ENCODE data around the gene TSPAN10. TPM values are rescaled to one million over a fixed set of nuclear protein-coding genes. Genes with fewer than 3 reads are reported as not detected.

Gene TSPAN10
- total RNA-seq, 1 donor from 2014 or later = 0.30 TPM

DNA sequence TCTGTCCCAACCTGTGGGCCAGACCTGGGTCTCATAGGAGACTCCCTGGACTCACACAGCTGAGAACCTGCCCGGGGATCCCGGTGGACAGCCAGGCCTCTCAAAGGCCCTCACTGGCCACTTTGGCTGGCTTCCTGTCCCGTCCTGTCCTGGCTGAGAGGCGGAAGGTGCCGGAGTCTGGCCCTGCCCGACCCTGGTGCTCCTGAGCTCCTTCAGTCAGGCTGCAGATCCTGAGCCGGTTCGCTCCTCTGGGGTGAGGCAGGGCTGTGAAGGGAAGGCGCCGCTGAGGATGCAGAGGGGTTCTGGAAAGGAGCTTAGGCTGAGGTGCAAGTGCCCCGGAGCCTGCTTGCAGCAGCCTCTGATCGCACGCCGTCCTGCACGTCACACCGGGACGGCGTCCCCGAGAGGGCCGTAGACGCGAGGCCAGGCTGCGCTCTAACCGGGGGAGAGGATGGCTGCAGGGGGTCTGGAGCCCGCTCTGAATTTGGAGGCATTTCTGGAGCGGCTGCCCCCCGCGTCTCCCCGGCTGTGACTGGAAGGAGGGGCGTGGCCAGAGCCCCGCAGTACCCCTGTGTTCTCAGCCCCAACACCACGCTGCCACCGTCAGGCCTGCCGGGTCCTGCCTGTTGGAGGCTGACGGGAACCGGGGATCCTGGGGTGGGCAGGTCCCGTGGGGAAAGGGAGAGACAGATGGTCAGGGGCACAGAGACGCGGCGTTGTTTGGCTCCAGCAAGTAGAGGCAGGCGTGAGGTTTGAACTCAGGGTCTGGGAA lies 51.0 kb downstream of the TSPAN10 start:
- peaks cover 17% of the 10 kb centered on the region for H3K4me1 Mint-ChIP-seq (ENCODE audit: low read depth)
- no peak for DNase-seq (ENCODE audit: low spot score)
- no peak overlapping the region for H3K4me3 Mint-ChIP-seq (ENCODE audit: low read depth)
- no peaks in the 10 kb centered on the region for H3K9me3 Mint-ChIP-seq
- H3K36me3 Mint-ChIP-seq (ENCODE audit: low read depth) = peaks cover 70% of the 10 kb centered on the region
- H3K27ac Mint-ChIP-seq = no peak overlapping the region
- no peaks in the 10 kb centered on the region for H3K27me3 Mint-ChIP-seq (ENCODE audit: low read depth)
- intact Hi-C loops (cut with micrococcal nuclease) = no loop called here

DNA sequence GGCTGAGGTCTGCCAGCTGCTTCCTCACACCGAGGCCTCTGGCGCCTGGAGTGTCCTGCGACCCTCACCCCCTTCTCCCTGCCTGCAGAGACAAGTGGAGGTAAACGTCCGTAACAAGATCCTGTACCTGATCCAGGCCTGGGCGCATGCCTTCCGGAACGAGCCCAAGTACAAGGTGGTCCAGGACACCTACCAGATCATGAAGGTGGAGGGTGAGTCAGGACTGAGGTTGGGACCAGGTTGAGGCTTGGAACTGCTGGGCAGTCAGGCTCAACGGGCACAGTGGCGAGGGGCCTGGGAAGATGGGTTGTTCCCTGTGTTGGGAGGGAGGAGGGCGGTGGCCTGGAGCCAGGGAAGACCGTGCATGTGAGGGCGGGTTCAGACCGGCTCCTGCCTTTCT lies 51.6 kb downstream of the TSPAN10 start:
- H3K27me3 Mint-ChIP-seq (ENCODE audit: low read depth) = no peaks in the 10 kb centered on the region
- no peak overlapping the region for H3K4me3 Mint-ChIP-seq (ENCODE audit: low read depth)

DNA sequence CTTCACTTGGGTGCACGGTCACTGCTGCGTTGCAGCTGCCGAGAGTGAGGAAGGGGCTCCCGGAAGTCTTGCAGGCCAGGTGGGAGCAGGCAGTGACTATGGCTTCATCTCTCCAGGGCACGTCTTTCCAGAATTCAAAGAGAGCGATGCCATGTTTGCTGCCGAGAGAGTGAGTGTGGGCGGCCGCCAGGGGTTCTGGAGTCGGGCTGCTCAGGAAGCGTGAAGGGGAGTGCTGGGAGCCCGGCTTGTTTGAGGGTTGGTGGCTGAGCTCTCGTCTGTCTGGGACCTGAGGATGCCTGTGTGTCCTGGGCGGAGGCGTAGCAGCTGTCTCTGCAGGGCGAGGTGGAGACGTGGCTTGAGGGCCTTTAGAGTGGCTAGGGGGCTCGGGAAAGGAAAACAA lies 53.1 kb downstream of the TSPAN10 start:
- Mint-ChIP-seq H3K36me3 (ENCODE audit: low read depth) (peaks cover 67% of the 10 kb centered on the region), H3K27me3 (ENCODE audit: low read depth) (no peaks in the 10 kb centered on the region), H3K27ac (no peak overlapping the region), H3K4me3 (ENCODE audit: low read depth) (no peak overlapping the region), H3K4me1 (ENCODE audit: low read depth) (peaks cover 8% of the 10 kb centered on the region), H3K9me3 (no peaks in the 10 kb centered on the region)
- DNase-seq (ENCODE audit: low spot score) = no peak
- intact Hi-C loops (cut with micrococcal nuclease) = no loop called here

More for the DNA sequence above, 51.6 kb downstream of the TSPAN10 start:
- H3K27ac Mint-ChIP-seq = no peak overlapping the region
- H3K4me1 Mint-ChIP-seq (ENCODE audit: low read depth) = peaks cover 16% of the 10 kb centered on the region
- intact Hi-C loops (cut with micrococcal nuclease) = no loop called here
- no peaks in the 10 kb centered on the region for H3K9me3 Mint-ChIP-seq
- no peak for DNase-seq (ENCODE audit: low spot score)
- peaks cover 69% of the 10 kb centered on the region for H3K36me3 Mint-ChIP-seq (ENCODE audit: low read depth)

DNA sequence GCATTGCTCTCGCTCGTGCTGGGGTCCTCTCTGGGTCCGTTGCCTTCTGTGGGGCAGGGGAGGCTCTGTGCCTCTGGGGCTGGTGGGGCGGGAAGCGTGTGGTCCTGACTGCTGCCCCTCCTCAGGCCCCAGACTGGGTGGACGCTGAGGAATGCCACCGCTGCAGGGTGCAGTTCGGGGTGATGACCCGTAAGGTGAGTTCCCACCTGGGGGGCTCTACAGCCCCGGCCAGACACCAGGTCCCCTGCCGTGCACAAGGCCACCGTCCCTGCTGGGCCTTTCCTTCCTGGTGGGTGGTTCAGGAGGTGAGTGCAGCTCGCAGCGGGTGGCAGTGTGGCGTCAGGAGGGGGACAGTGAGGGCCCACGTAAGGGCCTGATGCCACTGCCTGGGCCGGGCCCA lies 53.6 kb downstream of the TSPAN10 start:
- no peaks in the 10 kb centered on the region for H3K9me3 Mint-ChIP-seq
- intact Hi-C loops (cut with micrococcal nuclease) = no loop called here
- H3K27me3 Mint-ChIP-seq (ENCODE audit: low read depth) = no peaks in the 10 kb centered on the region
- peaks cover 62% of the 10 kb centered on the region for H3K36me3 Mint-ChIP-seq (ENCODE audit: low read depth)
- H3K27ac Mint-ChIP-seq = no peak overlapping the region
- H3K4me3 Mint-ChIP-seq (ENCODE audit: low read depth) = no peak overlapping the region
- H3K4me1 Mint-ChIP-seq (ENCODE audit: low read depth) = peaks cover 4% of the 10 kb centered on the region
- no peak for DNase-seq (ENCODE audit: low spot score)

DNA sequence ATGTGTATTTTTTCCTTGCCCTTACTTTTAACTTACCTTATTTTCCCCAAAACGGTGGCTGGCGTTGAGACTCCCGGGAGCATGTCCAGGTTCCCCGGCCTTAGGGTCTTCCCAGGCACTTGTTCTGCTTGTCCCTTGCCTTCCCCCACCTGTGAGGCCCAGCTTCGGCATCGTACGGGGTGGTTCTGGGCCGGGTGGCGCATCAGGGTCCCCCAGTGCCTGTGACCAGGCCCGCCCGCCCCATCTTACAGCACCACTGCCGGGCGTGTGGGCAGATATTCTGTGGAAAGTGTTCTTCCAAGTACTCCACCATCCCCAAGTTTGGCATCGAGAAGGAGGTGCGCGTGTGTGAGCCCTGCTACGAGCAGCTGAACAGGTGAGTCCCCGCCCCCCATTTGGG lies 54.2 kb downstream of the TSPAN10 start:
- Mint-ChIP-seq H3K4me1 (ENCODE audit: low read depth) (peaks cover 2% of the 10 kb centered on the region), H3K4me3 (ENCODE audit: low read depth) (no peak overlapping the region), H3K27ac (no peak overlapping the region), H3K36me3 (ENCODE audit: low read depth) (peaks cover 60% of the 10 kb centered on the region), H3K9me3 (no peaks in the 10 kb centered on the region), H3K27me3 (ENCODE audit: low read depth) (no peaks in the 10 kb centered on the region)
- intact Hi-C loops (cut with micrococcal nuclease) = no loop called here
- no peak for DNase-seq (ENCODE audit: low spot score)

DNA sequence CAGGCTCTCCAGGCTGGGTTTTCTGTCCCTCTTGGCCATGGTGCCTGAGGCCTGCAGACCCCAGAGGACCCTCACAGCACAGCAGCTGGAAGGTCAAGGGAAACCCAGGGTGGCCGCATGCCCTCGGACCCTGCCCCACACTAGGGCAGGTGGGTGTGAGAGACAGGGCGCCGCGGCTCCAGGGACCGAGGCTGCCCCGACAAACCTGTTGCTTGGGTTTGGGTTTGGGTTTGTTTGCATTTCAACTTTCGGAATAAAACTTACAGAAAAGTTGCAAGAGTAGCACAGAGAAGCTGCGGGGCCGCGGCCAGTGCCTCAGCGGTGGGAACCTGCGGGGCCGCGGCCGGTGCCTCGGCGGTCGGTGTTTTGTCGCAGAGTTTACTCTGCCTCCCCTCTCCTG lies 54.6 kb downstream of the TSPAN10 start:
- peaks cover 57% of the 10 kb centered on the region for H3K36me3 Mint-ChIP-seq (ENCODE audit: low read depth)
- no peaks in the 10 kb centered on the region for H3K4me1 Mint-ChIP-seq (ENCODE audit: low read depth)
- H3K4me3 Mint-ChIP-seq (ENCODE audit: low read depth) = no peak overlapping the region
- no peaks in the 10 kb centered on the region for H3K27me3 Mint-ChIP-seq (ENCODE audit: low read depth)
- DNase-seq (ENCODE audit: low spot score) = no peak
- no peaks in the 10 kb centered on the region for H3K9me3 Mint-ChIP-seq
- no peak overlapping the region for H3K27ac Mint-ChIP-seq
- intact Hi-C loops (cut with micrococcal nuclease) = no loop called here

DNA sequence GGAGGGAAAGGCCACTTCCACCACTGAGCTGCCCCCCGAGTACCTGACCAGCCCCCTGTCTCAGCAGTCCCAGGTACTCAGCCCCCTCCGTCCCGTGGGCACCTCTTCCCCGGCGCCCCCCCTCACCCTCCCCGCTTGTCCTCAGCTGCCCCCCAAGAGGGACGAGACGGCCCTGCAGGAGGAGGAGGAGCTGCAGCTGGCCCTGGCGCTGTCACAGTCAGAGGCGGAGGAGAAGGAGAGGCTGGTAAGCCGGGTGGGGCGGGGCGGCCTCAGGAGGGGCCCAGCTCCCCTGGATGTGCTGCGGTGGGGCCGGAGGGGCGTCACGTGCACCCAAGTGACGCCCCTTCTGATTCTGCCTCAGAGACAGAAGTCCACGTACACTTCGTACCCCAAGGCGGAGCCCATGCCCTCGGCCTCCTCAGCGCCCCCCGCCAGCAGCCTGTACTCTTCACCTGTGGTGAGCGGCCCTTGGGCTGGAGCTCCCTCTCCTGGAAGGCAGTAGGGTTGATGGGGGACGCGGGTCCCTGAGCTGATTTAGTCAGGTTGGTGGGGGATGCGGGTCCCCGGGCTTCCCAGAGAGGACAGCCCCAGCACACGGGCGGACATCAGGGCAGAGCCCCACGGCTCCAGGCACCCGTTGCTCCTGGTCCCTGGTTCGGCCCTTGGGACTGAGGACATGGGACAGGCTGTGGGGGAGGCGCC lies 56.7 kb downstream of the TSPAN10 start:
- peaks cover 62% of the 10 kb centered on the region for H3K36me3 Mint-ChIP-seq (ENCODE audit: low read depth)
- no peak overlapping the region for H3K27ac Mint-ChIP-seq

DNA sequence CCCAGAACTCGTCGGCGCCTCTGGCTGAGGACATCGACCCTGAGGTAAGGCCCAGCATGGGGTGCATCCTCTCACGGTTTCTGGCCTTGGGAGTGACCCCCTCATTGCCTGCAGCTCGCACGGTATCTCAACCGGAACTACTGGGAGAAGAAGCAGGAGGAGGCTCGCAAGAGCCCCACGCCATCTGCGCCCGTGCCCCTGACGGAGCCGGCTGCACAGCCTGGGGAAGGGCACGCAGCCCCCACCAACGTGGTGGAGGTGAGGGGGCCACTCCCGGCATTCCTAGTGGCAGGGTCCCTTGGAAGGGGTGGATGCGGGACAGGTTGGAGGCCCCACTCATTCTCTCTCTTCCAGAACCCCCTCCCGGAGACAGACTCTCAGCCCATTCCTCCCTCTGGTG lies 57.8 kb downstream of the TSPAN10 start:
- Mint-ChIP-seq H3K9me3 (no peaks in the 10 kb centered on the region), H3K36me3 (ENCODE audit: low read depth) (peaks cover 57% of the 10 kb centered on the region), H3K27me3 (ENCODE audit: low read depth) (no peaks in the 10 kb centered on the region), H3K4me3 (ENCODE audit: low read depth) (no peak overlapping the region), H3K4me1 (ENCODE audit: low read depth) (no peaks in the 10 kb centered on the region), H3K27ac (no peak overlapping the region)
- intact Hi-C loops (cut with micrococcal nuclease) = no loop called here
- DNase-seq (ENCODE audit: low spot score) = no peak

More for the DNA sequence above, 56.7 kb downstream of the TSPAN10 start:
- intact Hi-C loops (cut with micrococcal nuclease) = no loop called here
- no peak overlapping the region for H3K4me3 Mint-ChIP-seq (ENCODE audit: low read depth)
- no peaks in the 10 kb centered on the region for H3K9me3 Mint-ChIP-seq
- no peaks in the 10 kb centered on the region for H3K4me1 Mint-ChIP-seq (ENCODE audit: low read depth)
- no peaks in the 10 kb centered on the region for H3K27me3 Mint-ChIP-seq (ENCODE audit: low read depth)
- DNase-seq (ENCODE audit: low spot score) = no peak

DNA sequence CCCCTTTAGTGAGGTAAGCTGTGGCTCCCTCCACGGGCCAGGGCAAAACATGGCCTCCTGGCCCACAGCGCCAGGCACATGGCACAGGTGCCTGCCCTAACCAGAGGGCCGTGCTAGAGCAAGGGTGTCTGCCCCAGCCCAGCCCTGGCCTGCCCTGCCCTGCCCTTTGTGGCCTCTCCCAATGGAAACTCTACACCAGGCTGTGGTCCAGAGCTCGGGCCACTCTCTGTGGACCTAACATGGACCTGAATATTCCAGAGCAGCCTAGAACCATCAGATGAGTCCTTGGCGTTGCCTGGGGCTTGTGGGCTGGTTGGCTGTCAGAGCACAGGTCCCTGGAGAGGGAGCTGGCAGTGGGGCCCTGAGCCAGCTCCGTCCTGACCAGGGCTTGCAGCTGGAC lies 58.2 kb downstream of the TSPAN10 start:
- Mint-ChIP-seq H3K27ac (no peak overlapping the region), H3K9me3 (no peaks in the 10 kb centered on the region), H3K36me3 (ENCODE audit: low read depth) (peaks cover 53% of the 10 kb centered on the region), H3K27me3 (ENCODE audit: low read depth) (no peaks in the 10 kb centered on the region), H3K4me1 (ENCODE audit: low read depth) (no peaks in the 10 kb centered on the region), H3K4me3 (ENCODE audit: low read depth) (no peak overlapping the region)
- intact Hi-C loops (cut with micrococcal nuclease) = no loop called here
- no peak for DNase-seq (ENCODE audit: low spot score)

DNA sequence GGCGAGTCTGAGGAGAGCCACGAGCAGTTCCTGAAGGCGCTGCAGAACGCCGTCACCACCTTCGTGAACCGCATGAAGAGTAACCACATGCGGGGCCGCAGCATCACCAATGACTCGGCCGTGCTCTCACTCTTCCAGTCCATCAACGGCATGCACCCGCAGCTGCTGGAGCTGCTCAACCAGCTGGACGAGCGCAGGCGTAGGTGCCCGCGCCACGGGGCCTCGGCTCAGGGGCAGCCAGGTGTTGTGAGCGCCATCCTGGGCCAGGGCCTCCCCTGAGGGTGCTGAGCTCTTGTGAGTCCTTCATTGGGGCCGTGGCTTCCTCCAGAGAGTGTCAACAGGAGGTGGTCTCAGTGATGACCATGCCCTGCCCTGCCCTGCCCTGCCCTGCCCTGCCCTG lies 58.8 kb downstream of the TSPAN10 start:
- DNase-seq (ENCODE audit: low spot score) = no peak
- peaks cover under 1% of the 10 kb centered on the region for H3K4me1 Mint-ChIP-seq (ENCODE audit: low read depth)

DNA sequence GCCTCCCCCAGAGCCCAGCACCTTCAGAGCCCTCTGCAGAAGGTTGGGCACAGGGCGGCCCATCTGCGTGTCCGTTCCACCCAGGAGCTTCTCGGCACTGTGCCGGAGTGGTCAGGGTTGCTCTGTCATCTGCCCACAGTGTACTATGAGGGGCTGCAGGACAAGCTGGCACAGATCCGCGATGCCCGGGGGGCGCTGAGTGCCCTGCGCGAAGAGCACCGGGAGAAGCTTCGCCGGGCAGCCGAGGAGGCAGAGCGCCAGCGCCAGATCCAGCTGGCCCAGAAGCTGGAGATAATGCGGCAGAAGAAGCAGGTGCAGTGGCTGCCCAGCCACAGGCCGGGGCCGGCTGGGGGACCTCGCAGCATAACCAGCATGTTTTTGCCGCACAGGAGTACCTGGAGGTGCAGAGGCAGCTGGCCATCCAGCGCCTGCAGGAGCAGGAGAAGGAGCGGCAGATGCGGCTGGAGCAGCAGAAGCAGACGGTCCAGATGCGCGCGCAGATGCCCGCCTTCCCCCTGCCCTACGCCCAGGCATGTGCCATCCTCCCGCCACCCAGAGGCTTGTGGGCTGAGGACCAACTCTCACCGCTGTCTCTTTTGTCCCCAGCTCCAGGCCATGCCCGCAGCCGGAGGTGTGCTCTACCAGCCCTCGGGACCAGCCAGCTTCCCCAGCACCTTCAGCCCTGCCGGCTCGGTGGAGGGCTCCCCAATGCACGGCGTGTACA lies 59.4 kb downstream of the TSPAN10 start:
- no peak overlapping the region for H3K4me3 Mint-ChIP-seq (ENCODE audit: low read depth)
- no peaks in the 10 kb centered on the region for H3K27me3 Mint-ChIP-seq (ENCODE audit: low read depth)
- H3K4me1 Mint-ChIP-seq (ENCODE audit: low read depth) = peaks cover 4% of the 10 kb centered on the region
- no peaks in the 10 kb centered on the region for H3K9me3 Mint-ChIP-seq
- peaks cover 54% of the 10 kb centered on the region for H3K36me3 Mint-ChIP-seq (ENCODE audit: low read depth)
- no peak for DNase-seq (ENCODE audit: low spot score)
- intact Hi-C loops (cut with micrococcal nuclease) = no loop called here
- no peak overlapping the region for H3K27ac Mint-ChIP-seq

More for the DNA sequence above, 58.8 kb downstream of the TSPAN10 start:
- Mint-ChIP-seq H3K4me3 (ENCODE audit: low read depth) (no peak overlapping the region), H3K27me3 (ENCODE audit: low read depth) (no peaks in the 10 kb centered on the region), H3K36me3 (ENCODE audit: low read depth) (peaks cover 54% of the 10 kb centered on the region), H3K9me3 (no peaks in the 10 kb centered on the region), H3K27ac (no peak overlapping the region)
- intact Hi-C loops (cut with micrococcal nuclease) = no loop called here

DNA sequence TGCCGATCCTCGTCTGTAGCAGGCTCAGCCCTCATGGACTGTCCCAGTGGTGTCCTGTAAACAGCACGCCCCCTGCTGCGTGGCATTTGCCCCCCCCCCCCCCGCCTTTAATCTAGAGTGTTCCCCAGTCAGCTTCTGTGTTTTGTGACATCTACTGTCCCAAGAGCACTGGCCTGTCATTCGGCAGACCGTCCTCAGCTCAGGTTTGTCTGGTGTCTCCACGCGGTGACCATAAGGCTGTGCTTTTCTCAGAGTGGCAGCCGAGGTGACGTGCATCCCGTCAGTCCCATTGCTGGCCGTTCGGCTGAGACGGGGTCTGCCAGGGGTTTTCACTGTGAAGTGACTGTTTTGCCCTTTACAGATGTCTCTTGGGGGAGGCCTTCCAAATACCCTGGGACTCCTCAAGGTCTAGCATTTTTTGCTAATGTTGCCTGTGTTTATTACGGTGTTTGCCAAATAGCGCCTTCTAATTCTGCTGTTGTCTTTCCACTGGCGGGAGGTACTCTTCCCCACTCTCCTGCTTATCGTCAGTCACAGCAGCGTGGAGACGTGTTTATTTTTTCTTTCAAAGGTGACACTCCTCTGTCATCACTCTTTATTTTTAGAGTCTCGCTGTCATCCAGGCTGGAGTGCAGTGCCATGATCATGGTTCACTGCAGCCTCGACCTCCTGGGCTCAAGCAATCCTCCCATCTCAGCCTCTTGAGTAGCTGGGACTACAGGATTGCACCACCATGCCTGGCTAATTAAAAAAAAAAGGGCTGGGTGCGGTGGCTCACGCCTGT lies 60.5 kb downstream of the TSPAN10 start:
- Mint-ChIP-seq H3K4me1 (ENCODE audit: low read depth) (peaks cover 9% of the 10 kb centered on the region), H3K27me3 (ENCODE audit: low read depth) (no peaks in the 10 kb centered on the region), H3K9me3 (no peaks in the 10 kb centered on the region), H3K4me3 (ENCODE audit: low read depth) (no peak overlapping the region), H3K27ac (no peak overlapping the region), H3K36me3 (ENCODE audit: low read depth) (peaks cover 55% of the 10 kb centered on the region)
- intact Hi-C loops (cut with micrococcal nuclease) = no loop called here
- no peak for DNase-seq (ENCODE audit: low spot score)

Measured in activated T-helper 2 cell treated with anti-CD3 and anti-CD28 coated beads, Interferon-gamma antibody, Interleukin-2, Interleukin-4, amounts not matched to agents 10 μg/mL and 5 μg/mL and 100 μg/mL, durations not matched to agents 14 hours and 24 hours and 36 hours (primary cell).